Embryonic facial prominence (tissue), 1 donor: ENCODE data around the gene ATG2B.
"Not testable (repeated sequence)": the region's sequence is repeated elsewhere in the genome, so short reads cannot be mapped to it uniquely, and the experiment has no call there.

Experiments
- DNase-seq: peaks from one replicate; pipeline ENCODE4 v3.0.0-alpha.2; 2016; ENCODE audit errors: extremely low spot score

ATG2B gene

GRCh38 chr14:96373538-96373937 is 10.4 kb upstream of the ATG2B start:
- no peak for DNase-seq

GRCh38 chr14:96370528-96370927 is 7.4 kb upstream of the ATG2B start:
- DNase-seq, result no peak

- no peak for DNase-seq
These were observed 5.4 kb upstream of the ATG2B start for GRCh38 chr14:96368534-96368933.

GRCh38 chr14:96364962-96365361 is 1.8 kb upstream of the ATG2B start:
- DNase-seq, result no peak

- DNase-seq, result no peak
These were observed 703 bp upstream of the ATG2B start for GRCh38 chr14:96363751-96364336.

- no peak for DNase-seq
These were observed 823 bp downstream of the ATG2B start for GRCh38 chr14:96362071-96362964.

GRCh38 chr14:96359959-96360358 is 3.2 kb downstream of the ATG2B start:
- no peak for DNase-seq

GRCh38 chr14:96357216-96357615 is 5.9 kb downstream of the ATG2B start:
- no peak for DNase-seq

- DNase-seq, result no peak
These were observed 8.9 kb downstream of the ATG2B start for GRCh38 chr14:96354246-96354645.

GRCh38 chr14:96352708-96353107 is 10.4 kb downstream of the ATG2B start:
- no peak for DNase-seq

- no peak for DNase-seq
These were observed 11.2 kb downstream of the ATG2B start for GRCh38 chr14:96351986-96352385.

GRCh38 chr14:96349286-96350075 is 13.7 kb downstream of the ATG2B start:
- no peak for DNase-seq

- not testable (repeated sequence) for DNase-seq
These were observed 15.2 kb downstream of the ATG2B start for GRCh38 chr14:96347957-96348356.

GRCh38 chr14:96345669-96346068 is 17.5 kb downstream of the ATG2B start:
- no peak for DNase-seq

GRCh38 chr14:96341323-96341722 is 21.8 kb downstream of the ATG2B start:
- no peak for DNase-seq

GRCh38 chr14:96338551-96338950 is 24.6 kb downstream of the ATG2B start:
- no peak for DNase-seq

- no peak for DNase-seq
These were observed 38.9 kb downstream of the ATG2B start for GRCh38 chr14:96324219-96324618.

- no peak for DNase-seq
These were observed 42.5 kb downstream of the ATG2B start for GRCh38 chr14:96320605-96321004.

- DNase-seq, result no peak
These were observed 44.3 kb downstream of the ATG2B start for GRCh38 chr14:96318836-96319235.

GRCh38 chr14:96316087-96316486 is 47.1 kb downstream of the ATG2B start:
- DNase-seq, result no peak

GRCh38 chr14:96310906-96311305 is 52.2 kb downstream of the ATG2B start:
- DNase-seq, result no peak

- no peak for DNase-seq
These were observed 53.2 kb downstream of the ATG2B start for GRCh38 chr14:96309896-96310330.
